Measurements from ENCODE around the gene COA1. TPM values are rescaled to one million over a fixed set of nuclear protein-coding genes. Genes with fewer than 3 reads are reported as not detected.
A peak's percentile ranks its signal among the peaks of the same experiment; 100 is the strongest.

The COA1 gene
- total RNA-seq, 2 experiments from 2014 or later = 63.9 to 96.0 TPM

DNA sequence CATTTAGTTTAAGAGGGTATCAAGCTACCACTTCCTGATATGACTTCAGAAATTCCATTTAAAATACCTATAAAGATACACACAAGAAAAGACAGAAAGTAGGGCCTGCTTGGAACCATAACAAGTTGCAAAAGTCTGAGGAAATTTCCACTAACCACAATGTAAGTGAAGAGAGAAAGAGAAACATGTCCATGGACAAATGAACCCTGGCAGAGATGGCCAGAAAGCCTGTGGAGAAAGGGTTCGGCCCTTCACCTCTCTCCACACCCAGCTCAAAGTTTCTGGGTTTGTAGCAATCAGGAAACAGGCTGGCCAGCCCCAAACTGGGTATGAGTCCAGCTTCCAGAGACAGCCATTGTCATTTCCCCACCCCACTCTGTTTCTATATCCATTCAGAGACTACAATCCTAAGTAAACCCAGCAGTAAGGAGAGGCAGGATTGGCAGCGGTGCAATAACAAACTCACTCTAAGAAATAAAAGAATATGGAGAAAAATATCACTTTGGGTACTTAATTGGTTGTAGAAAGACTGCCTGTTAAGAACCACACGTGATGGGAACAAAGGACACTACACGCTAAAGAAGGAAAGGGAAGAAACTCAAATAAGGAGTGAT, 75.3 kb downstream of the COA1 start:
- no peak for TF ChIP-seq EZH2phosphoT487 (IDR thresholded peaks at IDR 0.05; ENCODE audit: borderline replicate concordance, low read depth, low read length)
- TF ChIP-seq, protein P1, sequence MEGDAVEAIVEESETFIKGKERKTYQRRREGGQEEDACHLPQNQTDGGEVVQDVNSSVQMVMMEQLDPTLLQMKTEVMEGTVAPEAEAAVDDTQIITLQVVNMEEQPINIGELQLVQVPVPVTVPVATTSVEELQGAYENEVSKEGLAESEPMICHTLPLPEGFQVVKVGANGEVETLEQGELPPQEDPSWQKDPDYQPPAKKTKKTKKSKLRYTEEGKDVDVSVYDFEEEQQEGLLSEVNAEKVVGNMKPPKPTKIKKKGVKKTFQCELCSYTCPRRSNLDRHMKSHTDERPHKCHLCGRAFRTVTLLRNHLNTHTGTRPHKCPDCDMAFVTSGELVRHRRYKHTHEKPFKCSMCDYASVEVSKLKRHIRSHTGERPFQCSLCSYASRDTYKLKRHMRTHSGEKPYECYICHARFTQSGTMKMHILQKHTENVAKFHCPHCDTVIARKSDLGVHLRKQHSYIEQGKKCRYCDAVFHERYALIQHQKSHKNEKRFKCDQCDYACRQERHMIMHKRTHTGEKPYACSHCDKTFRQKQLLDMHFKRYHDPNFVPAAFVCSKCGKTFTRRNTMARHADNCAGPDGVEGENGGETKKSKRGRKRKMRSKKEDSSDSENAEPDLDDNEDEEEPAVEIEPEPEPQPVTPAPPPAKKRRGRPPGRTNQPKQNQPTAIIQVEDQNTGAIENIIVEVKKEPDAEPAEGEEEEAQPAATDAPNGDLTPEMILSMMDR (conservative IDR thresholded peaks at IDR 0.05; ENCODE audit: low read length) = no peak
- no peak for DNase-seq (ENCODE audit: low spot score)
- H3K9me3 ChIP-seq (ENCODE audit: low read length) = no peaks in the 10 kb centered on the region
- peak overlapping the region; percentile 14 for H3K4me2 ChIP-seq (ENCODE audit: low read length)
- ChIA-PET CTCF (ENCODE audit: unreplicated experiment) (no interaction called here), POLR2A (interaction anchor here (0.9 kb wide), 1 partner anchor 15 kb away, joined by 3 read pairs; no protein-coding TSS in a partner anchor)
- BruUV-seq (replicated peaks) = no TSS peak
- no peak overlapping the region for H2AFZ ChIP-seq (ENCODE audit: low read length)
- intact Hi-C loops (cut with micrococcal nuclease; ENCODE audit: unreplicated experiment) = no loop called here
- no peaks in the 10 kb centered on the region for H3K9me2 ChIP-seq (ENCODE audit: insufficient read depth, low read length)
- H4K20me1 ChIP-seq (ENCODE audit: insufficient read depth, low read length) = peaks cover 5% of the 10 kb centered on the region; the same call in 1 of the 2 replicates
- peaks cover 22% of the 10 kb centered on the region for H3K36me3 ChIP-seq (ENCODE audit: insufficient read depth, low read length)
- peaks cover 62% of the 10 kb centered on the region for H3K4me1 ChIP-seq (ENCODE audit: insufficient read depth, low read length, poor library complexity, severe bottlenecking)
- H3K27ac ChIP-seq (ENCODE audit: low read depth, low read length, poor library complexity, severe bottlenecking) = no peak overlapping the region
- no peak overlapping the region for H3K4me3 ChIP-seq (ENCODE audit: low read depth, low read length, poor library complexity, severe bottlenecking)
- peaks cover 41% of the 10 kb centered on the region; the same call in 1 of the 2 replicates for H3K79me2 ChIP-seq (ENCODE audit: insufficient read depth, low read depth, low read length)

DNA sequence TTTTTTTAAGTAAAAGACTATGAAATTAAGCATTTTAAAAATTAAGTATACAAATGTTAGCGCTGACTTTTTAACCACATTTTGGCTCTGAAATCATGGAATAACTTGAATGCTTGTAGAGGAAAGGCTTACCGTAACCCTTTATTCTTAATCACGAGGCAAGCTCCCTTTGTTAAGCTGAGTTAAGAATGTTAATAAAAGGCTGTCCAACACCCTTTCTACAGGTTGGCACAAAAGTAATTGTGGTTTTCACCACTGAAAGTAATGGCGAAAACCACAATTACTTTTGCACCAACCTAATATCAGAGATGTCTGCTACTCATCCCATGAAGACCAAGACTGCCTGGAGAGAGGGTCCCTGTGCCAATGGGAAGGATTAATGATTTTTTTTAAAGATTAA, 75.9 kb downstream of the COA1 start:
- Histone ChIP-seq H3K4me3 (ENCODE audit: low read depth, low read length, poor library complexity, severe bottlenecking) (no peak overlapping the region), H2AFZ (ENCODE audit: low read length) (no peak overlapping the region), H3K79me2 (ENCODE audit: insufficient read depth, low read depth, low read length) (peaks cover 43% of the 10 kb centered on the region; the same call in 1 of the 2 replicates), H3K9me3 (ENCODE audit: low read length) (no peaks in the 10 kb centered on the region), H3K9me2 (ENCODE audit: insufficient read depth, low read length) (no peaks in the 10 kb centered on the region), H3K36me3 (ENCODE audit: insufficient read depth, low read length) (peaks cover 22% of the 10 kb centered on the region), H3K4me2 (ENCODE audit: low read length) (peak overlapping the region; percentile 14), H4K20me1 (ENCODE audit: insufficient read depth, low read length) (peaks cover 6% of the 10 kb centered on the region; the same call in 1 of the 2 replicates), H3K4me1 (ENCODE audit: insufficient read depth, low read length, poor library complexity, severe bottlenecking) (peaks cover 61% of the 10 kb centered on the region), H3K27ac (ENCODE audit: low read depth, low read length, poor library complexity, severe bottlenecking) (no peak overlapping the region)
- TF ChIP-seq EZH2phosphoT487 (IDR thresholded peaks at IDR 0.05; ENCODE audit: borderline replicate concordance, low read depth, low read length) = no peak
- TF ChIP-seq, protein P1 (conservative IDR thresholded peaks at IDR 0.05; ENCODE audit: low read length) = no peak
- ChIA-PET CTCF (ENCODE audit: unreplicated experiment) (no interaction called here), POLR2A (interaction anchor here (0.9 kb wide), 1 partner anchor 15 kb away, joined by 3 read pairs; no protein-coding TSS in a partner anchor)
- no TSS peak for BruUV-seq (replicated peaks)
- intact Hi-C loops (cut with micrococcal nuclease; ENCODE audit: unreplicated experiment) = no loop called here
- DNase-seq (ENCODE audit: low spot score) = no peak

DNA sequence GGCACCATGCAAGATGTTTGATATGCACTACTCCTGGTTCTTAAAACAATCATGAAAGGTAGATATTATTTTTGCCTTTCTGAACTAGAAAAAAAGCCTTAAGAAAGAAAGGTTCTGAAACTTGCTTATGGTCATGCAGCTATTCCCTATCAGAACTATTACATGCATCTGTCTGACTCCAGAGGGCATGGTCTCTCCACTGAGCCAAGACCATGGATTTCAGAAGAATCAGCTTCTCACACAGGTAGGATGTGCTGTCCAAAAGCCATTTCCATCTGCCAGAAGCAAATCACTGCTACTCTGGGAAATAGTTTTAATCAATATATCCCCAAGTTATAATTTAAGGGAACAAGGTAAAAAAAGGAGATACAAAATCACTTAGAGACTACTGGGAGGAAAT, 77.0 kb downstream of the COA1 start:
- Histone ChIP-seq H2AFZ (ENCODE audit: low read length) (no peak overlapping the region), H3K36me3 (ENCODE audit: insufficient read depth, low read length) (peaks cover 19% of the 10 kb centered on the region), H3K4me1 (ENCODE audit: insufficient read depth, low read length, poor library complexity, severe bottlenecking) (peaks cover 71% of the 10 kb centered on the region), H4K20me1 (ENCODE audit: insufficient read depth, low read length) (peaks cover 6% of the 10 kb centered on the region; the same call in 1 of the 2 replicates), H3K27ac (ENCODE audit: low read depth, low read length, poor library complexity, severe bottlenecking) (peak overlapping the region; percentile 97), H3K79me2 (ENCODE audit: insufficient read depth, low read depth, low read length) (peaks cover 39% of the 10 kb centered on the region; the same call in 1 of the 2 replicates), H3K4me3 (ENCODE audit: low read depth, low read length, poor library complexity, severe bottlenecking) (peak overlapping the region; percentile 62), H3K9me2 (ENCODE audit: insufficient read depth, low read length) (no peaks in the 10 kb centered on the region), H3K4me2 (ENCODE audit: low read length) (peak overlapping the region; percentile 97), H3K9me3 (ENCODE audit: low read length) (no peaks in the 10 kb centered on the region)
- no peak for TF ChIP-seq EZH2phosphoT487 (IDR thresholded peaks at IDR 0.05; ENCODE audit: borderline replicate concordance, low read depth, low read length)
- TF ChIP-seq, protein P1 (conservative IDR thresholded peaks at IDR 0.05; ENCODE audit: low read length) = peak; percentile 28; the same call in 1 of the 2 replicates
- POLR2A ChIA-PET = interaction anchor here (1.2 to 4.2 kb wide), 3 partner anchors 46 to 67 kb away, joined by 4 to 26 read pairs (median 6); no protein-coding TSS in a partner anchor
- intact Hi-C loops (cut with micrococcal nuclease; ENCODE audit: unreplicated experiment) = no loop called here
- CTCF ChIA-PET (ENCODE audit: unreplicated experiment) = no interaction called here
- DNase-seq (ENCODE audit: low spot score) = no peak
- no TSS peak for BruUV-seq (replicated peaks)
